HG03108 (cell line): Measurements from ENCODE around the gene TPSG1.
"Not testable (repeated sequence)": the region's sequence is repeated elsewhere in the genome, so short reads cannot be mapped to it uniquely, and the experiment has no call there.

Experiments used
- ATAC-seq: cut with Tn5 transposase; IDR thresholded peaks from one replicate; pipeline ENCODE4 v1.9.1; 2021; ENCODE audit warnings: moderate library complexity; ENCODE audit not compliant: unreplicated experiment

The TPSG1 gene

DNA sequence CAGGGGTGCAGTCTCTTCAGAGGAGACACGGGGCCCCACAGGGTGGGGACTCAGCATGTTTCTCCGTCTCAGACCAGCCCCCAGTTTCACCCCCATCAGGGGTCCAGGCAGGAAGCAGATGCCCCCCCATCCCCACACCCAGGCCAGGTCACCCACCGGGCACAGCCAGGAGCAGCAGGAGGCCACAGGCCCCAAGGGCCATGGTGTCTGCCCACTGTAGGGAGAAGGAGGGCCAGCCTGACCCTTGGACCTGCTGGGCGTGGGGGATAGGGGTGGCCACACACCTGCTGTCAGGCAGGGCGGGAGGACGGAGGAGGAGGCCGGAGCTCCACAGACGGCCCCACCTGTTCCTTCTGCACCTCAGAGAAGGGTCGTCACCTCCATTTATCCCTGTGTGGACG lies at the start of gene TPSG1:
Gene TPSG1 (minus strand): TSS at position 218 of the 401 bp plus-strand sequence. CDS start 16 bp downstream, at position 202.
- ATAC-seq, result no peak

DNA sequence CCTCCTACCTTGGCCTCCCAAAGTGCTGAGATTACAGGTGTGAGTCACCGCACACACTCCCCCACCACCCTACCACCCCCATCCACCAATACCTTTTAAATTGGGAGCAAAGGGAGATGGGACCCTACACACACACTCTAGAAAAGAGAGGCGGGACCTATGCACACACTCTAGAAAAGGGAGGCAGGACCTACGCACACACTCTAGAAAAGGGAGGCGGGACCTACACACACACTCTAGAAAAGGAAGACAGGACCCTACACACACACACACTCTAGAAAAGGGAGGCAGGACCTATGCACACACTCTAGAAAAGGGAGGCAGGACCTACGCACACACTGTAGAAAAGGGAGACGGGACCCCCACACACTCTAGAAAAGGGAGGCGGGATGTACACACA lies 49.7 kb upstream of the TPSG1 start:
- no peak for ATAC-seq

DNA sequence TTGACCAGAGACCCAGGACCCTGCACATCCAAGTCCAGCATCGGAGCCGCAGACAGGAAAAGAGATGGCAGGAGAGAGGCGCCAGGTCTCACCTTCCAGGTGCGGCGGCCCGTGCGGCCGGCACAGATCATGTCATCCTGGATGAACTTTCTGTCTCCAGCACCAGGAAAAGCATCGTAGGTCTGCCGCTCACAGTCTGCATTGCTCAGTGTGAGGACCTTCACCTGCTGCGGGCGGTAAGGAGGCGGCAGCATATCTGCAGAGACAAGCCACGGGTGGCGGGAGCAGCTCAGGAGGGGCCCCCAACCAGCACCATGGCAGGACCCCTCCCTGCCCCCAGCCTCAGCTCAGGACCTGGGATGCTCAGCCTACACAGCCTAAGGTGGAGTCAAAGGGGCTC lies 48.7 kb upstream of the TPSG1 start:
- ATAC-seq, result no peak

DNA sequence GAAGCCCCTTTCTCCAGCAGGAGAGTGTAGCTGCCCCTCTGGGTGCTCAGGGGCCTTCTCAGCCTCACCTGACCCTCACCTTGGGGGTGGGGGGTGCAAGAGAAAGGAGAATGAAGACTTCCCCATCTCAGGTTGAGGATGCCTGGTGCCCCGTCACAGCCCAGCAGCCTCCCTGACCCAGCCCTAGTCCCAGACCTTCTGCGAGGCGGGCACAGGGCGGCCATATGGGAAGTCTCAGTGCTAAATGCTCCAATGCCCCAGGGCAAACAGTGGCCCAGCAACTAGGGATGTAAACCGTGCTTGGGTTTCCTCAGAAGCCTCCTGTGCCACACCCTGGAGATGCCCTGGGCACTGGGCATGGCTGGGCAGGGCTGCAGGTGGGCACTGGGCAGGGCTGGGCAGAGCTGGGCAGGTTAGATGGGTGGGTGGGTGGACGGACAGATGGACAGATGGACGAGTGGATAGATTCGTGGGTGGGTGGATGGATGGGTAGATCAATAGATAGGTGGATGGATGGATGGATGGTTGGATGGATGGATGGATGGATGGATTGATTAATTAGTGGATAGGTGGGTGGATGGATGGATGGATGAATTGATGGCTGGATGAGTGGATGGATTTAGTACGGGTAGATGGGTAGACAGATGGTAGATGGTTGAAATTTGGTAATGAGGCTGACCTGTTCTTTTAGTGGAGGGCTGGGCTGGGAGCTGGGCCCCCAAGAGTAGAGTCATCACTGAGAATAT lies 47.6 kb upstream of the TPSG1 start:
- ATAC-seq, result no peak

DNA sequence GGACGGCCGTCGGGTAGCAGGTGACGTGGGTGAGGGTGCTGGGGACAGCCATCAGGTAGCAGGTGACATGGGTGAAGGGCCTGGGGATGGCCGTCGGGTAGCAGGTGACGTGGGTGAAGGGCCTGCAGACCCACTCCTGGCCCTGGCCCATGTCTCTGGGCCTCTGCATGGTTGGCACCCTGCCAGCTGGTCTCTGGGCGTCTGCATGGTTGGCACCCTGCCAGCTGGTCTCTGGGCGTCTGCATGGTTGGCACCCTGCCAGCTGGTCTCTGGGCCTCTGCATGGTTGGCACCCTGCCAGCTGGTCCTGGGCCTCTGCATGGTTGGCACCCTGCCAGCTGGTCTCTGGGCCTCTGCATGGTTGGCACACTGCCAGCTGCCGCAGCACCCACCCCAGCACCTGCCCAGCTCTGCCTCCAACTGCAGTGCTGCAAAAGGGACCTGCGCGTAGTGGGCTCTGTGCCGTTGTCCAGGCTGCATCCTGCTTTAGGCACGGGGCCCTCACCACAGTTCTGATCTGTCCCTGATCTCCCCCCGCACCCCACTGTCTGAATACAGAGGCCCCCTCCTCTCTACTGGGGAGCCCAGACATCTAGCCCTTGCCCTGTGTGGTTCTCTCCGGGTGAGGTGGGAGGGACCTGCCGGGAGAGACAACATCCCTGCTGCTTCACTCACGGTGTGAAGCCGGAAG lies 46.8 kb upstream of the TPSG1 start:
- ATAC-seq, result not testable (repeated sequence)

DNA sequence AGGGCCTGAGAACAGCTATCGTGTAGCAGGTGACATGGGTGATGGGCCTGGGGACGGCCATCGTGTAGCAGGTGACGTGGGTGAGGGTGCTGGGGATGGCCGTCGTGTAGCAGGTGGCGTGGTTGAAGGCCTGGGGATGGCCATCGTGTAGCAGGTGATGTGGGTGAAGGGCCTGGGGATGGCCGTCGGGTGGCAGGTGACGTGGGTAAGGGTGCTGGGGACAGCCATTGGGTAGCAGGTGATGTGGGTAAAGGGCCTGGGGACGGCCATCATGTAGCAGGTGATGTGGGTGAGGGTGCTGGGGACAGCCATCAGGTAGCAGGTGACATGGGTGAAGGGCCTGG lies 46.3 kb upstream of the TPSG1 start:
- ATAC-seq, result no peak

DNA sequence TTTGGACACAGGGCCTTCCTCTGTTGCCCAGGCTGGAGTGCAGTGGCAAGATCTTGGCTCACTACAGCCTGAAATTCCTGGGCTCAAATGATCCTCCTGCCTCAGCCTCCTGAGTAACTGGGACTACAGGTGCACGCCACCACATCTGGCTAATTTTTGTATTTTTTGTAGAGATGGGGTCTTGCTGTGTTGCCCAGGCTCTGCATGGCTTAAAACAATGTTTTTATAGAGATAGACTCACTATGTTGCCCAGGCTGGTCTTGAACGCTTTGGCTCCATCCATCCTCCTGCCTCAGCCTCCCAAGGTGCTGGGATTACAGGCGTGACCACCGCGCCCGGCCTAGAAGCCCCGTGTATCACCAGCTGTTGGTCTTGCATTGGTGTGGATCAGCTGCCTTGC lies 44.4 kb upstream of the TPSG1 start:
- ATAC-seq, result not testable (repeated sequence)

DNA sequence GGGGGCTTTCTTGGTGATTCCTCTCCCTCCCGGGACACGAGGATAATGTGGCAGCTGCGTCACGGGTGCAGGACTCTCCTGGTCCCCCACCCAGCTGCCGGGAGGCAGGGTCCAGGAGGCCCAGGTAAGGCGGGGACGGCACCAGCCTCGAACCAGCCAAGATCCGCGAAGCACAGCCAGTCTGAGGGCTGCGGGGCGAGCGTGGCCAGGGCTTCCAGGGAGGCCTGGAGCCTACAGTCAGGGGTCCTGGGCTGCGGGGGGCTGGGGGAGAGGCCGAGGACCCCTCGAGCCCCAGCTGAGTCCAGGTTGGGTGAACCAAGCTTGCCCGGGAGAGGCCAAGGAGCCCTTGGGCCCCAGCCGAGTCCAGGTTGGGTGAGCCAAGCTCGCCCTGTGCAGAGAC lies 40.8 kb upstream of the TPSG1 start:
- no peak for ATAC-seq

DNA sequence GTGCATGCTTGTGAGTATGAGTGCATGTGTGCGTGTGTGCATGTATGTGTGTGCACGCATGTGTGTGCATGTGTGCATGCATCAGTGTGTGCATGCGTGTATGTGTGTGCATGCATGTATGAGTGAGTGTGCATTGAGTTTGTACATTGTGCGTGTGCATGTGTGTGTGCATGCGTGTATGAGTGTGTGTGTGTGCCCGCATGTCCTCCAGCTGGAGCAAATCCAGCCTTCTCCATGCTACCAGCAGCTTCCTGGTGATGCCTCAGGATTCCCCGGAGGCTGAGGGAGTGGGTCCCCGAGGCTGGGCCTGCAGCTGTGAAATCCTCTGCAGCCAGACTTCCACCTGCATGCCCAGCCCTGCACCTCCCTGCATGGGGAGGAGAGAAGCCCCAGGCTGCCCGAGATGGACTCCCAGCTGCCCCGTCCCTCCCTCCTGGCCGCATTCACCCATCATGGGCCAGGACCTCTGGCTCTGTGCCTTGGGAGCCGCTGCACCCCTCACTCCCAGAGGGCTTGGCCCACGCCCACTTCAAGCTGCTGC lies 40.1 kb upstream of the TPSG1 start:
- no peak for ATAC-seq

DNA sequence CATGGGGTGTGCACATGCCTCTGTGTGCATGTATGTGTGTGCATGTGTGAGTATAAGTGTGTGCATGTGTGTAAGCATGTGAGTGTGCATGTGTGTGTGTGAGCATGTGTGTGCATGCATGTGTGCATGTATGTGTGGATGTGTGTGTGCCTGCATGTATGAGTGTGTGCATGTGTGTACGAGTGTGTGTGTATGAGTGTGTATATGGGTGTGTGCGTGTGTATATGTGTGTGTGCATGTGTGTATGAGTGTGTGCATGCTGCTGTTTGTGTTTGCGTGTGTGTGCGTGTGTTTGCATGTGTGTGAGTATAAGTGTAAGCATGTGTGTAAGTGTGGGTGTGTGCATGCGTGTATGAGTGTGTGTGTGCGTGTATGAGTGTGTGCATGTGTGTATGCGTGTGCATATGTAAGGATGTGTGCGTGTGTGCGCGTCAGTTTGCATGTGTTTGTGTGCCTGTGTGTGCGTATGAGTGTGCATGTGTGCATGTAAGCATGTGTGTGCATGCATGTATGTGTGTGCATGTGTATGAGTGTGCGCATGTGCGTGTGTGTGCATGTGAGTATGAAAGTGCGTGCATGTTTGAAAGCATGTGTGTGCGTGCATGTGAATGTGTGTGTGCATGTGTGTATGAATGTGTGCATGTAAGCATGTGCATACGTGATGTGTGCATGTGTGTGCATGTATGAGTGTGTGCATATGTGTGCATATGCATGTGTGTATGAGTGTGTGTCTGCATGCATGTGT lies 39.4 kb upstream of the TPSG1 start:
- ATAC-seq, result no peak

DNA sequence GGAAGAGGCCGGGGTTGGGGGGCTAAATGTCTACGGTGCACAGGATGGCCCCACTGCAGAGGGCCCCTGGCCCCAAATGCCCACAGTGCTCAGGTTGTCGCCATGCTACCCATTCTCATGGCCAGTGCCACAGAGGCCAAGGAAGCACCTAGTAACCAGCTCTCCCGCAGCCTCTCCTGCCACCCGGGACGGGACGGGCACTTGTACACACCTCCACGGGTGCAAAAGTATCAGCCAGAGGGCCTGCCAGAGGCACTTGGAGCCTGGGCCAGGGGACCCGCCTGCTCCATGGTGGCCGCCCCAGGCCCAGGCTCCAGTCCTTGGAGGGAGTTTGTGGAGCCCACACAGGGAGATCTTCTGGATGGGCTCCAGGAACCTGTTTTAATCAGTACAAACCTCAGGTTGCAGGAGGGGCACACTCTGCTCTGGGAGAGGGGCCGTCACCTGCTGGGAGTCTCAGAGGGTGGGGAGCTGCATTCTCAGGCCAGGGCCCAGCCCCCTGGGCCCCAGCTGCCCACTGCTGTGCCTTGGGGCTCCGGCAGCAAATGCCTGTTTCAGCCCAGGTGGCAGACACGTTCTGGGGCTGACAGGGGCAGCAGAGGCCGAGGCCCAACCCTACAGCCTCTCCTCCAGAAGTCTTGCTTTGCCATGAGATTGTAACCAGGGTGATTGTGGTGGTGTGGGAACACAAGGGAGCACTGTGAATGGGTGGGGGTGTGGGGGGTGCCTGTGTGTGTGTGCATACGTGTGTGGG lies 38.7 kb upstream of the TPSG1 start:
- ATAC-seq, result no peak

DNA sequence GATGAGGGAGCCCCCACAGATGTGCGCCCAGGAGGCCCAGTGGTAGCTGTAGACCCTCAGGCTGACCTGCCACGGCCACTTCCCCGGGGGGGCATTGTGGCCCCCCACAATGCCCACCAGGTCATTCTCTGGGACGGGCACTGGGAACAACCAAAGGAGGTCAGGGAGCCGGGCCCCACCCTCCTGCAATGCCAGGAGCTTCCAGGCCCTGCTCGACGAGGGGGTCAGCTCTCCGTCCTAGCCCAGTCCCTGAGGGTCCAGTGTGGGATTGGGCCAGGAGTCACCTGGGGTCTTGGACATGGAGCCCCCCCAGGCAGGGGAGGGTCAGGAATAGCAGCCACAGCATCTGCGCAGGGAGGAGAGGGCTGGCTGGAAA lies 37.8 kb upstream of the TPSG1 start:
- ATAC-seq, result no peak

DNA sequence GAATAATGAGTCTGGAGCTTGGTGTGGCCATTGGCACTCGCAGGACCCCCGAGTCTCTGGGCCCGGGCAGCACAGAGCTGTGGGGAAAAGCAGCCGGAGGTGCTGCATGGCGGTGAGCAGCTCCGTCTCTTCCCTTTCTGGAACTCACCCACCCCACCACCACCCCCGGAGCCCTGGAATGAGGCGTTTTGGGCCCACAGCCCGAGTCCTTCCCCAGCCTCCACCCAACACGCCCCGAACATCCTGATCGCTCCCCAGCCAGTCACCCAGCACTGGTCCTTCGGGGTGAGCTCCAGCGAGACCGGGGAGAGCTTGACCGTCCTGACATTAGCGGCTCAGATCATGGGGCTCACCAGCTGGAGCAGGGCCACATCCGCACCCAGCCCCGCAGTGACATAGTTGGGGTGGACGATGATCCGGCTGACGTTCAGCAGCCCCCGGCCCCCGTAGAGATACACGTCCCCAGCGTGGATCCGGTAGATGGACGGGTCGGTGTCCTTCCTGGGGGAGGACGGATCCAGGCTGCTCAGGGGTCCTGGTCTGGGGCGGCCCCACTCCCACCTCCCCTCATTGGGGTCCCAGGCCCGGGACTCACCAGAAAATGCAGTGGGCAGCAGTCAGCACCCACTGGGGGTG lies 37.3 kb upstream of the TPSG1 start:
- no peak for ATAC-seq

DNA sequence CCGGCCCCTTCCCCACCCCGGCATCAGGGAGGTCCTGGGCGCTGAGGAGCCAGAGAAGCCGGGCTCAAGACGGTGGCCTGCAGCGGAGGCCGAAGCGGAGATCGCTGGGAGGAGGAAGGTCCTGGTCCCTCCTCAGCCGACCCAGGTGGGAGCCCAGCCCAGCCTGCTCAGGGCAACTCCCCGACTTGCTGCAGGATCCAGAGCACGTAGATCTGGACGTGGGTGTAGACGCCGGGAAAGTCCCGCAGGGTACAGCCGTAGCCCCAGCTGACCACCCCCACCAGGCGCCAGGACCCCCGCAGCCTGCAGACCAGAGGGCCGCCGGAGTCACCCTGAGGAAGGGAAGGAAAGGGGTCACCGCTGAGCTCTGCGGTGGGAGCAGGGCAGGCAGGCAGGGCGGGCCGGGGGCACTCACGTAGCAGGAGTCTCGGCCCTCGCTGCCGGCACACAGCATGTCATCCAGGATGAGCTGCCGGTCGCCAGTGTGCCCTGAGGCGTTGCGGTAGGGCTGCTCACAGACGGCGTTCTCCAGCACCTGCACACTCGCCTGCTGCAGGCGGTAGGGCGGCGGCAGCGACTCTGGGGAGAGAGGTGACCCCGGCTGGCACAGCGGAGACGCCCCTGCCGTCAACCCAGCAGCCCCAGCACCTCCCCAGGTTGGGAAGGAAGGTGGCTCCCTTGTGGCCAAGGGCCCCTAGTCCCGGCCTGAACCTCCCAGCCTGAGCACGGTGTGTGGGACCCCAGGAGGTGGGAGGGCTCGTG lies 36.2 kb upstream of the TPSG1 start:
- ATAC-seq, result no peak

DNA sequence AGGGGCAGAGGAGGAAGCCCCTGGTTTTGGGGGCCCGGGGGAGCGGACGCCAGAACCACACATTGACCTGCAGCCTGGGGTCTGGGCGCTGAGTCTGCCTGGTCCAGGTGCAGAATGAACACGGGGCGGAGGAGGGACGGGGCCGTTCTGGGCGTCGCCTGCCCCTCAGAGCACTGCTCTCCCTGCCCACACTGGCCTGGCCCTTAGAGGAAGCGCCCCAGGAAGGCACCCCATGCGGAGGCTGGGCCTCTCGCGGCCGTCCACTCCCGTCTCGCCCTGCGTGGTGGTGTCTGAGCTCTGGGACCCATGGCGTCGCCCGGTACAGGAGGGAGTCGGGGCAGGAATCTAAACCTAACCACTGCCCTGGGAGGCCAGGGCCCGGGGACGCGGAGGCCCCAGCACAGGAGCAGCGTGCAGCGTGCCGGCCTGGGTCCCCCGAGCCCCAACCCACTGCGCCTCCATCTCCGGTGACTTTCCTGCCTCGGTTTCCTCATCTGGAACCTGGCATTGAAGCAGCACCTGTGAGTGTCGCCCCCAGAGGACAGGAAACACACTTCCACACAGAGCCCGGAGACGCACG lies 35.1 kb upstream of the TPSG1 start:
- ATAC-seq, result no peak

DNA sequence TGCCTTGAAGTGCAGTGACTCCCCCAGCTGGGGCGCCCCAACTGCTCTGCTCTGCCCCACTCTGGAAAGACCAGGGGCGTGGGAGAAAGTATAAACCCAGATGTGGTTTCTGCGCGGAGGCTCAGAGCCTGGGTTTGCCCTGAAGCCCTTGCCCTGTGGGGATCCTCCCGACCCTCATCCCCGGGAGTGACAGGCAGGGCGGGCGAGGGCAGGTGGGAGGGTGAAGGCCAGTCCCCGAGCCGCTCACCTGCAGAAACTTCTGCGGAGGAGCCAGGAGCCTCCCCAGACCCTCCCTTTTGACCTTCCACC lies 34.6 kb upstream of the TPSG1 start:
- no peak for ATAC-seq

DNA sequence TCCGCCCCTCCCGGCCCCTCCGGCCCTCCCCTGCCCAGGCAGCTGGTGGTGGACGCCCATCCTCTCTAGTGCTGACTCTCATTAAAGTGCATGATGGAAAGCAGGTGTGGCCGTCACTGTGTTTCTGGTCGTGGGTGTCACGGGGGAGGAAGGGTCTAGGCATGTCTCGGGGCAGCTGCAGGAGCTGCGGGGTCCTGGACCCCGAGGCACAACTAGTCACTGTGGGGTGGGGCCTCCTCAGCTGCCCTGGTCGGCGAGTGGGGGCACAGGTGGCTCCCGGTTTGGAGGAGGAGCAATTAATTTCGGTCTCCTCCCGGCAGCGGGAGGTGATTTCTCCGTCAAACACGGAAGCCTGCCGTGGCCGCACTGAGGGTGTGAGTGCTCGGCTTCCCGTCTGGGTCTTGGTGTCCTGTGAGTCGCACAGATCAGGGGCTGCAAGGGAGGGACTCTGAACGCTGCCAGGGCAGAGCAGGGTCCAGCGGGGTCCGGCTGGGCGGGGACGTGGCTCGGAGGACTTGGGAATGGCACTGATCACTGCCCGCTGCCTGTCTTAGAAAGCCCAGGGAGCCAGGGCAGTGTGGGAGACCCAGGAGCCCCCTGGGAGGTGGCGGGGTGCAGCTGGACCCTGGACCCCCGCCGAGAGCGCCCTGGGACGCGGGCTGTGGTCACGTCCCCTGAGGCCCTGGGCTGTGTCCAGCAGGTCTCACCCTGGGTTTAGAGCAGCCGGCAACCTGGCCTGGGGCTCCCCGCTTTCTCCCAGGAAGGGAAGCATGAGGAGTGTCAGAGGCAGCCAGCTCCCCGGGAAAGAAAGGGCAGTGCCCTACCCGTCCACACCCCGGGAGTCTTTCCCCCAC lies 34.1 kb upstream of the TPSG1 start:
- ATAC-seq, result no peak

DNA sequence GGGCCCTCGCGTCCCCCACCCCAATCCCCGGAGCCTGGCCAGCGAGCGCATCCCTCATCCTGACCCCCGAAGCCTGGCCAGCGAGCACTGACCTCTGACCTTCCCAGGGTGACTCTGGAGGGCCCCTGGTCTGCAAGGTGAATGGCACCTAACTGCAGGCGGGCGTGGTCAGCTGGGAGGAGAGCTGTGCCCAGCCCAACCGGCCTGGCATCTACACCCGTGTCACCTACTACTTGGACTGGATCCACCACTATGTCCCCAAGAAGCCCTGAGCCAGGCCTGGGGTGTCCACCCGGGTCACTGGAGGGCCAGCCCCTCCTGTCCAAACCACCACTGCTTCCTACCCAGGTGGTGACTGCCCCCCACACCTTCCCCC lies 33.1 kb upstream of the TPSG1 start:
- no peak for ATAC-seq
